ENCODE results near the gene COL11A2.

GRCh38 chr6:33217246-33217645 is 25.0 kb upstream of the COL11A2 start:
- TF ChIP-seq CTCF (IDR thresholded peaks at IDR 0.05) = no peak
- no peak for TF ChIP-seq POLR2A (IDR thresholded peaks at IDR 0.05)
